MCF 10A (cell line): ENCODE results near the gene TAS2R14. TPM values are rescaled to one million over a fixed set of nuclear protein-coding genes. Genes with fewer than 3 reads are reported as not detected.
A peak's percentile ranks its signal among the peaks of the same experiment; 100 is the strongest.

Experiments used
- BruUV-seq: library from RNA; stranded (reverse); fragments of 400-500 nt; replicated peaks from 2 replicates; lab custom pipeline; 2021; lab: Mats Ljungman, UMichigan
- CTCF ChIA-PET: fragments of 300-600 bp; sonication (Branson Sonifier 250); formaldehyde crosslinking; extraction: SDS; loops from one replicate; lab custom pipeline; 2021; ENCODE audit warnings: antibody characterized with exemption, inconsistent platforms; lab: Yijun Ruan, JAX
- POLR2A ChIA-PET: fragments of 300-600, 350-650 bp; sonication (Branson Sonifier 250); formaldehyde crosslinking; extraction: SDS; loops from one replicate; lab custom pipeline; 2020; ENCODE audit warnings: antibody characterized with exemption, inconsistent platforms; lab: Yijun Ruan, JAX
- DNase-seq: peaks from one replicate; pipeline ENCODE4 v3.0.0-alpha.2; 2018; ENCODE audit not compliant: unreplicated experiment
- H3K27ac Mint-ChIP-seq: one replicate; pipeline ENCODE4 v1.8.0; 2022; ENCODE audit warnings: mild to moderate bottlenecking, low read depth, mixed read lengths; ENCODE audit not compliant: unreplicated experiment
- H3K27me3 Mint-ChIP-seq: one replicate; pipeline ENCODE4 v1.8.0; 2022; ENCODE audit warnings: mixed read lengths; ENCODE audit not compliant: insufficient read depth, unreplicated experiment
- H3K36me3 Mint-ChIP-seq: one replicate; pipeline ENCODE4 v1.8.0; 2022; ENCODE audit warnings: mild to moderate bottlenecking, moderate library complexity, mixed read lengths; ENCODE audit not compliant: insufficient read depth, unreplicated experiment
- H3K4me1 Mint-ChIP-seq: one replicate; pipeline ENCODE4 v1.8.0; 2022; ENCODE audit warnings: mixed read lengths; ENCODE audit not compliant: insufficient read depth, unreplicated experiment
- H3K4me3 Mint-ChIP-seq: one replicate; pipeline ENCODE4 v1.8.0; 2022; ENCODE audit warnings: mild to moderate bottlenecking, moderate library complexity, mixed read lengths; ENCODE audit not compliant: unreplicated experiment
- H3K9me3 Mint-ChIP-seq: one replicate; pipeline ENCODE4 v1.8.0; 2022; ENCODE audit warnings: mixed read lengths; ENCODE audit not compliant: unreplicated experiment
- intact Hi-C: fragments of 100-400 bp; cut with micrococcal nuclease; formaldehyde crosslinking; loops from 2 replicates; pipeline ENCODE4 v1.14.1; 2022
- total RNA-seq: library from RNA; stranded (reverse); gene quantifications from 2 replicates; pipeline ENCODE4 v1.2.3, GENCODE V29; 2022
- TF ChIP-seq, protein P1 (sequence below): fragments of 200-600 bp; IDR thresholded peaks from one replicate; pipeline ENCODE4 v1.8.0; 2022; ENCODE audit warnings: antibody characterized with exemption, mild to moderate bottlenecking; ENCODE audit not compliant: unreplicated experiment

Gene TAS2R14
- total RNA-seq, 1 experiment from 2014 or later: 1.6 TPM

GRCh38 chr12:10960211-10960610, 21.1 kb upstream of the TAS2R14 start:
- Mint-ChIP-seq H3K27me3 (no peaks in the 10 kb centered on the region), H3K36me3 (no peaks in the 10 kb centered on the region), H3K27ac (no peak overlapping the region), H3K9me3 (peaks cover 12% of the 10 kb centered on the region), H3K4me3 (no peak overlapping the region), H3K4me1 (no peaks in the 10 kb centered on the region)
- TF ChIP-seq, protein P1, sequence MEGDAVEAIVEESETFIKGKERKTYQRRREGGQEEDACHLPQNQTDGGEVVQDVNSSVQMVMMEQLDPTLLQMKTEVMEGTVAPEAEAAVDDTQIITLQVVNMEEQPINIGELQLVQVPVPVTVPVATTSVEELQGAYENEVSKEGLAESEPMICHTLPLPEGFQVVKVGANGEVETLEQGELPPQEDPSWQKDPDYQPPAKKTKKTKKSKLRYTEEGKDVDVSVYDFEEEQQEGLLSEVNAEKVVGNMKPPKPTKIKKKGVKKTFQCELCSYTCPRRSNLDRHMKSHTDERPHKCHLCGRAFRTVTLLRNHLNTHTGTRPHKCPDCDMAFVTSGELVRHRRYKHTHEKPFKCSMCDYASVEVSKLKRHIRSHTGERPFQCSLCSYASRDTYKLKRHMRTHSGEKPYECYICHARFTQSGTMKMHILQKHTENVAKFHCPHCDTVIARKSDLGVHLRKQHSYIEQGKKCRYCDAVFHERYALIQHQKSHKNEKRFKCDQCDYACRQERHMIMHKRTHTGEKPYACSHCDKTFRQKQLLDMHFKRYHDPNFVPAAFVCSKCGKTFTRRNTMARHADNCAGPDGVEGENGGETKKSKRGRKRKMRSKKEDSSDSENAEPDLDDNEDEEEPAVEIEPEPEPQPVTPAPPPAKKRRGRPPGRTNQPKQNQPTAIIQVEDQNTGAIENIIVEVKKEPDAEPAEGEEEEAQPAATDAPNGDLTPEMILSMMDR: no peak
- ChIA-PET POLR2A (no interaction called here), CTCF (interaction anchor here (0.7 kb wide), 1 partner anchor 1608 kb away, joined by 3 read pairs; no protein-coding TSS in a partner anchor)
- intact Hi-C loops: loop anchor here (10.0 kb wide), 1 partner anchor 185 kb away; no protein-coding TSS in a partner anchor
- no TSS peak for BruUV-seq
- DNase-seq: no peak

- ChIA-PET POLR2A (no interaction called here), CTCF (interaction anchor here (0.7 kb wide), 1 partner anchor 1608 kb away, joined by 3 read pairs; no protein-coding TSS in a partner anchor)
- H3K27me3 Mint-ChIP-seq: no peaks in the 10 kb centered on the region
- no peaks in the 10 kb centered on the region for H3K4me1 Mint-ChIP-seq
- no peaks in the 10 kb centered on the region for H3K36me3 Mint-ChIP-seq
- BruUV-seq: no TSS peak
- no peak overlapping the region for H3K4me3 Mint-ChIP-seq
- intact Hi-C loops: loop anchor here (10.0 kb wide), 1 partner anchor 185 kb away; no protein-coding TSS in a partner anchor
- TF ChIP-seq, protein P1: no peak
- peak; percentile 9 for DNase-seq
- H3K9me3 Mint-ChIP-seq: peaks cover 16% of the 10 kb centered on the region
- H3K27ac Mint-ChIP-seq: no peak overlapping the region
These were observed 20.7 kb upstream of the TAS2R14 start for GRCh38 chr12:10959804-10960203.

DNA sequence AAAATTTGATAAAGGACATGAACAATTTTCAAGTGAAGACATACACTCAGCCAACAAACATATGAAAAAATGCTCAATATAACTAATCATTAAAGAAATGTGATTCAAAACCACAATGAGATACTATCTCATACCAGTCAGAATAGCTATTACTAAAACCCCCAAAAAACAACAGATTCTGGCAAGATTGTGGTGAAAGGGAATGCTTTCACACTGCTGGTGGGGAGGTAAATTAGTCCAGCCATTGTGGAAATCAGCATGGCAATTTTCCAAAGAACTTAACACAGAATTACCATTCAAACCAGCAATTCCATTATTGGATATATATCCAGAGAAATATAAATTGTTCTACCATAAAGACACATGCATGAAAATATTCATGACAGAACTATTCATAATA, 18.7 kb upstream of the TAS2R14 start:
- CTCF ChIA-PET: interaction anchor here (0.7 kb wide), 1 partner anchor 50 kb away, joined by 3 read pairs; no protein-coding TSS in a partner anchor
- no peak overlapping the region for H3K27ac Mint-ChIP-seq
- no peaks in the 10 kb centered on the region for H3K4me1 Mint-ChIP-seq
- intact Hi-C loops: no loop called here
- peaks cover 31% of the 10 kb centered on the region for H3K9me3 Mint-ChIP-seq
- no peaks in the 10 kb centered on the region for H3K36me3 Mint-ChIP-seq
- TF ChIP-seq, protein P1: no peak
- POLR2A ChIA-PET: interaction anchor here (0.7 kb wide), 1 partner anchor 109 kb away, joined by 3 read pairs; the partner anchor contains the start of gene PRR4
- no peak overlapping the region for H3K4me3 Mint-ChIP-seq
- DNase-seq: no peak
- no peaks in the 10 kb centered on the region for H3K27me3 Mint-ChIP-seq
- BruUV-seq: no TSS peak

GRCh38 chr12:10956085-10956484, 17.0 kb upstream of the TAS2R14 start:
- ChIA-PET POLR2A (no interaction called here), CTCF (interaction anchor here (0.8 to 0.9 kb wide), 2 partner anchors 171 to 243 kb away, joined by 3 read pairs; no protein-coding TSS in a partner anchor)
- Mint-ChIP-seq H3K27ac (no peak overlapping the region), H3K9me3 (peaks cover 31% of the 10 kb centered on the region), H3K4me1 (no peaks in the 10 kb centered on the region), H3K36me3 (no peaks in the 10 kb centered on the region), H3K27me3 (no peaks in the 10 kb centered on the region), H3K4me3 (no peak overlapping the region)
- TF ChIP-seq, protein P1: no peak
- no peak for DNase-seq
- intact Hi-C loops: no loop called here
- no TSS peak for BruUV-seq
